K562 (cell line): ENCODE measurements around the gene QRICH1.

Experiments used
- CBX2 ChIP-seq: fragments of 200-600 bp; sonication (generic); IDR thresholded peaks from one replicate; pipeline ENCODE4 v1.6.1; 2012; ENCODE audit warnings: mild to moderate bottlenecking, low read length, inconsistent platforms; ENCODE audit not compliant: insufficient read depth, poor library complexity, severe bottlenecking
- MAFK ChIP-seq: IDR thresholded peaks from 2 replicates; pipeline ENCODE4 v1.6.1; 2011; ENCODE audit warnings: low read length, improper control_type of control experiment
- TF ChIP-seq, protein P1 (sequence below), 3 experiments: IDR thresholded peaks in 2 of 3; conservative IDR thresholded peaks in 1 of 3; 2 replicates each; pipeline ENCODE4 v1.5.1; 2011 to 2012; ENCODE audit warnings: low read length in 3 of 3, mild to moderate bottlenecking in 3 of 3, control low read depth in 2 of 3, improper control_type of control experiment in 1 of 3, inconsistent platforms in 1 of 3, low read depth in 1 of 3, mixed read lengths in 1 of 3, moderate library complexity in 1 of 3; ENCODE audit not compliant: insufficient read depth in 2 of 3

DNA sequence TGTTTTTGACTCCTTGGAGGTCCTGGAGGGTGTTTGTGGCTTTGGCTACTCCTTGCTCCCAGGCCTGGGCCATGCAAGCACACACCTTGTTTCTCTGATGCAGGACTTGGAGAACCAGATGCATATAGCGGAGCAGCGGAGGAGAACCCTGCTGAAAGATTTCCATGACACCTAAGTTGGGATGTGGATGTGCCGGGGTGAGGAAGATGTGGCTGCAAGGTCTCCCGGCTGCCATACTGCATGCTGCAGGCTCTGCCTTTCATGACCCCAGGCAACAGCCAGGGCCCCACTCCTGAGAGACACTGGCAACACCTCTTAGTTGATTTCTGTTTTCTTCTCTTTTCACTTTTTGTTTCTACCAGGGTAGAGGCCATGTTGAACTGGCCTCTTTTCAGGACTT lies 110.8 kb downstream of the QRICH1 start:
- TF ChIP-seq, protein P1, sequence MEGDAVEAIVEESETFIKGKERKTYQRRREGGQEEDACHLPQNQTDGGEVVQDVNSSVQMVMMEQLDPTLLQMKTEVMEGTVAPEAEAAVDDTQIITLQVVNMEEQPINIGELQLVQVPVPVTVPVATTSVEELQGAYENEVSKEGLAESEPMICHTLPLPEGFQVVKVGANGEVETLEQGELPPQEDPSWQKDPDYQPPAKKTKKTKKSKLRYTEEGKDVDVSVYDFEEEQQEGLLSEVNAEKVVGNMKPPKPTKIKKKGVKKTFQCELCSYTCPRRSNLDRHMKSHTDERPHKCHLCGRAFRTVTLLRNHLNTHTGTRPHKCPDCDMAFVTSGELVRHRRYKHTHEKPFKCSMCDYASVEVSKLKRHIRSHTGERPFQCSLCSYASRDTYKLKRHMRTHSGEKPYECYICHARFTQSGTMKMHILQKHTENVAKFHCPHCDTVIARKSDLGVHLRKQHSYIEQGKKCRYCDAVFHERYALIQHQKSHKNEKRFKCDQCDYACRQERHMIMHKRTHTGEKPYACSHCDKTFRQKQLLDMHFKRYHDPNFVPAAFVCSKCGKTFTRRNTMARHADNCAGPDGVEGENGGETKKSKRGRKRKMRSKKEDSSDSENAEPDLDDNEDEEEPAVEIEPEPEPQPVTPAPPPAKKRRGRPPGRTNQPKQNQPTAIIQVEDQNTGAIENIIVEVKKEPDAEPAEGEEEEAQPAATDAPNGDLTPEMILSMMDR (IDR thresholded peaks at IDR 0.05 in 2 of 3, conservative IDR thresholded peaks at IDR 0.05 in 1 of 3; ENCODE audit: insufficient read depth in 2 of 3, low read depth in 1 of 3, low read length in 3 of 3): no peak
- TF ChIP-seq CBX2 (no peak), MAFK (no peak)
